Bronchial epithelial cell (primary cell): ENCODE measurements around the gene LEF1. TPM values are rescaled to one million over a fixed set of nuclear protein-coding genes. Genes with fewer than 3 reads are reported as not detected.
A peak's percentile ranks its signal among the peaks of the same experiment; 100 is the strongest.

Source experiments
- DNase-seq: peaks from one replicate; pipeline ENCODE4 v3.0.0-alpha.2; 2010; ENCODE audit warnings: low read depth
- FAIRE-seq: peaks from 2 replicates; lab custom pipeline; 2011; peaks lifted over from hg19 to GRCh38; lab: Jason Lieb, UNC
- H3K27me3 ChIP-seq: 2 replicates; pipeline ENCODE4 v1.5.1; 2011; ENCODE audit warnings: low read length; ENCODE audit not compliant: control insufficient read depth, insufficient read depth
- H3K36me3 ChIP-seq: 2 replicates; pipeline ENCODE4 v1.5.1; 2011; ENCODE audit warnings: low read length; ENCODE audit not compliant: control insufficient read depth, insufficient read depth
- H3K4me3 ChIP-seq: 2 replicates; pipeline ENCODE4 v1.5.1; 2011; ENCODE audit warnings: mild to moderate bottlenecking, low read depth, low read length, control low read depth
- total RNA-seq: library from RNA; depleted of rRNA; stranded (reverse); fragments of >200 nt; gene quantifications from 2 replicates; pipeline ENCODE4 v1.2.1, GENCODE V29; 2014
- TF ChIP-seq, protein P1 (sequence below): IDR thresholded peaks from 2 replicates; pipeline ENCODE4 v1.5.1; 2011; ENCODE audit warnings: mild to moderate bottlenecking, moderate library complexity, low read length, control low read depth, inconsistent platforms; ENCODE audit not compliant: insufficient read depth, severe bottlenecking

Gene LEF1
- total RNA-seq, 1 donor from 2014 or later: not detected

DNA sequence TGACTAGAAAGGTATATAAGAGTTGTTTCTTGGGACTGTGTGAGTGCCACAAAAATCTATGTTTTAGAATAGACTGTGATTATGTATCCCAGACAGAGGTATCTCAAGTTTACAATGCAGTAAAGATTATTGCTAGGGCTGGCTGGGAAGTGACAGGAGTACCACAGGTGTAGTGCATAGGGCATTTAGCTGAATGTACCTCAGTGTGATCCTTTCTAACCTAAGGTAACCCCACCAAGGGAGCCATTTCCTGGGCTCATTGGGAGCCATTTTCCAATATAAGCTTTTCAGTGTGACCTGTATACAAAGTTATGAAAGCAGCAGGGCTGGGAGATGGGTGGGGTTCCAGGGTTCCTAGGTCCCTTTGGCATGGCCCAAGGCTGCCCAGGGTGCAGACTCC lies 6.1 kb upstream of the LEF1 start:
- FAIRE-seq (no peak), DNase-seq (no peak)
- TF ChIP-seq, protein P1, sequence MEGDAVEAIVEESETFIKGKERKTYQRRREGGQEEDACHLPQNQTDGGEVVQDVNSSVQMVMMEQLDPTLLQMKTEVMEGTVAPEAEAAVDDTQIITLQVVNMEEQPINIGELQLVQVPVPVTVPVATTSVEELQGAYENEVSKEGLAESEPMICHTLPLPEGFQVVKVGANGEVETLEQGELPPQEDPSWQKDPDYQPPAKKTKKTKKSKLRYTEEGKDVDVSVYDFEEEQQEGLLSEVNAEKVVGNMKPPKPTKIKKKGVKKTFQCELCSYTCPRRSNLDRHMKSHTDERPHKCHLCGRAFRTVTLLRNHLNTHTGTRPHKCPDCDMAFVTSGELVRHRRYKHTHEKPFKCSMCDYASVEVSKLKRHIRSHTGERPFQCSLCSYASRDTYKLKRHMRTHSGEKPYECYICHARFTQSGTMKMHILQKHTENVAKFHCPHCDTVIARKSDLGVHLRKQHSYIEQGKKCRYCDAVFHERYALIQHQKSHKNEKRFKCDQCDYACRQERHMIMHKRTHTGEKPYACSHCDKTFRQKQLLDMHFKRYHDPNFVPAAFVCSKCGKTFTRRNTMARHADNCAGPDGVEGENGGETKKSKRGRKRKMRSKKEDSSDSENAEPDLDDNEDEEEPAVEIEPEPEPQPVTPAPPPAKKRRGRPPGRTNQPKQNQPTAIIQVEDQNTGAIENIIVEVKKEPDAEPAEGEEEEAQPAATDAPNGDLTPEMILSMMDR: no peak
- Histone ChIP-seq H3K27me3 (peaks cover 37% of the 10 kb centered on the region), H3K4me3 (no peak overlapping the region), H3K36me3 (no peaks in the 10 kb centered on the region)

DNA sequence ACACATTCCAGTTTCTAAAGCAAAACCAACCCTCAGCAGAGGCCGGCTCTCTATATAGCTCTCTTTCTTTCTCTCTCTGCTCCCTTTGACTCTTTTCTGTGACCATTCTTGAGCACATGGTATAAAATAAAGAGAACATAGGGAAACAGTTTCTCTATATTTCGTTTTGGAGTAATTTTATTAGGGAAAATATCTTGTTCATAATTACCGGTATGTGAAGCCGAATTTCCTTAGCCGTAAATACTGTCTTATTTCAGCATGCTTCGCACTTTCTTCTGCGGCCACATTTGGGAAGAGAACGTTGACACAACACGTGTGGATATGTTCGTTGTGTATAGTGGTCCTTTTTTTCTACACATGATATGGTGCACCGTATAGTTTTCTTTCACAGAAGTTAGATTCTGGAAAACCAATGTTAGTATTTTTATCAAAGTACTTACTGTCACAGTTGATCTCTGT lies 4.9 kb upstream of the LEF1 start:
- no peak overlapping the region for H3K4me3 ChIP-seq
- FAIRE-seq (no peak), DNase-seq (no peak)
- H3K27me3 ChIP-seq: peaks cover 49% of the 10 kb centered on the region
- TF ChIP-seq, protein P1: no peak
- H3K36me3 ChIP-seq: no peaks in the 10 kb centered on the region

DNA sequence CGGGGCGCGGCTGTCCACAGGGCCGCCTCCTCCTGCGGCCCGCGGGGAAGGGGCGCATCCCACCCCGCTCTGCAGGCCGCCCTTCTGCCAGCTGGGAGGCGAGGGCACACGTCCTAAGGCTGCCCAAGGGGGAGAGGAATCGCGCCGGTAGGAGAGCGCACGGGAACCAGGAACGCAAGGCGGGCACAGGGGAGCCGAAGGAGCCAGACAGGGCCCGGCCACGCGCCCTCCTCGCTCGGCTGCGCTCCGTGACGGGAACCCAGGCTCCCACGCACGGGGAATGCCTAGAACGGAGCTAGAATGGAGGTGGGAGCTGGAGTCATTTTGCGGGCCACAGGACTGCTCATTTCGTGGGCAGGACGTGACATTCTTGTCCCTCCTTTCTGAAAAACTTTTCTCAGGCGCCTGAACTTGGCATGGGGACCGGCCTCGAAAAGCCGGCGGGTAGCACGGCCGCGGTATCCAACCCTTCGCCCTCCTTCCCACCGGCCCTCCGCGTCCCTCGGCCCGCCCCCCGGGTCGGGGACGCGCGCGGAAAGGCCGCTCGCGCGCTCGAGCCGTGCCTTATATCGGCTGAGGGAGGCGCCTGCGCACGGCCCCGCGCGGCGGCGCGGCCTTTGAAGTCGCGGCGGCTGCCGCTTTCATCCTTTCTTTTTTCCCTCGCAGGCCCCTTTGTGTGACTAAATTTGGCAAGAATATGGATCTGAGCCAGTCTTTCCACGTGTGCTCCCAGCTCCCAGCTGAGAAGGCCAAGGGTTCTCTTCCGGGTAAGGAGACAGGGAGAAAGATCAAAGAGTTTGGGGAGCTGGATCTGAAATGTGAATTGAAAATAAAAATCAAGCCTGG lies 4.2 kb upstream of the LEF1 start:
- Histone ChIP-seq H3K36me3 (no peaks in the 10 kb centered on the region), H3K27me3 (peaks cover 52% of the 10 kb centered on the region), H3K4me3 (peak overlapping the region; percentile 36)
- FAIRE-seq: no peak
- DNase-seq: no peak
- TF ChIP-seq, protein P1: no peak

DNA sequence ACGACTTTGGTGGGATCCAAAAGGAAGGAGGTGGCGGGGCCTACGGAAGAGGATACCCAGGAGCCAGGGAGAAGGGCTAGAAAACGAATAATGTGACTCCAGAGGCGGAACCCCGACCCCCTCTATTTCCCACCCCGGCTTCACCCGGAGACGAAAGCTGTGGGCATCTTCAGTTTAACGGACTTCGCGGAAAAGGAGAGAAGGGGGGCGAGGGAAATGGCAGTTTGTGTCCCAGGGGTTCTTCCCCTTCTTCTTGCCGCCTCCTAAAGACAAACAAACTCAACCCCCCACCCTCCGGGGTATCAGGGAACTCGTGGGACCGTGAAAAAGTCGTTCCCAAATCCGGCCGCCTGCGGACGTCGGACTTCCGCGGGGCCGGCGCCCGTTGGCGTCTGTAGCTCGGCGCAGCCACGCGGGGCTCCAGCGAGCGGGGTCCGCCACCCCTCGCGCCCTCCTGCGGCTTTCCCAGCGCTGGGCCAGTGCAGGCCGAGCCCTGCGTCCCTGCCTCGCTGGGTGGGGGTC lies 3.6 kb upstream of the LEF1 start:
- no peak for FAIRE-seq
- TF ChIP-seq, protein P1: no peak
- H3K27me3 ChIP-seq: peaks cover 54% of the 10 kb centered on the region

DNA sequence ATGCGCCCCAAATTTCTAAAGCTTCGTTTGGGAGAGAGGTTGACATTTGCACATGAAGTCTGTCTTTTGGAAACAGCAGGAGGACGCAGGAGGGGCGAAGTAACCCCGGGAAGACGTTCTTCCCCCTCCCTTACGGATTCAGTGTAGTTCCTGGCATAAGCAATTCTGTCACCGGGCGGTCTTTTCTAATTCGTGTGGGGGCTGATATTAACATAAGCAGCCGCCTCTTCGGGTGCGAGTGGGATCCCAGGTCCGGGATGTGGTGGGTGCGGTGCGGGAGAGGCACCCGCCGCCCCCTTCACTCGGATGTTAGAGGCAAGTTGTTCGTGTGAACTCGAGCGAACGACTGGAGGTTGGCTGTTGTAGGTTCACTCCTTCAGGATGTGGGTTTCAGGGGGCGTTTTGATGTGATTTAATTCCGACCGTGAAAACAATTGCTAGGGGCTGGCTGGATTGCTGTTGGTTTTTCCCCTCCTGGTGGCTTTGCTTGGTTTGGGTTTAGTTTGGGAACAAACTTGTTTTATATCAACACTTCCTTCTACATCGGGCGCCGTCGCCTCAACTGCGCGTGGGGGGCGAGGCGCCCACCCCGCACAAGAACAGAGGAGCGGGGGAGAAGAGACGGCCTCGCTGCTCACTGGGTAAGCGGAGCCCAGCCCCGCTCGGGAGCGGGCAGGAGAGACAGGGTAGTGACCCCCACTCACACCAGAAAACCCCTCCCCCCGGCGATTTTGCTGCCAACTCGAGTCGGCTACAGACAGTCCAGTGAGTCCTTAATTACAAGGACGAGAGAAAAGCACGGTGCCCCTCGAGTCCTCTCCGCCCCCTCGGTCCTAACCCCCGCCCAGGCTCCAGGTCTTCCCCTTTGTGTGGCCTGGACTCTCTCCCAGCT lies 2.9 kb upstream of the LEF1 start:
- TF ChIP-seq, protein P1: no peak
- DNase-seq (no peak), FAIRE-seq (no peak)
- Histone ChIP-seq H3K27me3 (peaks cover 57% of the 10 kb centered on the region), H3K36me3 (no peaks in the 10 kb centered on the region), H3K4me3 (no peak overlapping the region)

More for the DNA sequence above, 3.6 kb upstream of the LEF1 start:
- no peaks in the 10 kb centered on the region for H3K36me3 ChIP-seq
- no peak for DNase-seq
- no peak overlapping the region for H3K4me3 ChIP-seq
